Neuronal stem cell (in vitro differentiated cells): ENCODE results near the gene CA12.
"Not testable (repeated sequence)": the region's sequence is repeated elsewhere in the genome, so short reads cannot be mapped to it uniquely, and the experiment has no call there.

Experiments used
- DNase-seq: peaks from one replicate; pipeline ENCODE4 v3.0.0-alpha.2; 2013; ENCODE audit warnings: low spot score
- H2AFZ ChIP-seq: one replicate; pipeline ENCODE4 v1.6.1; 2013; ENCODE audit warnings: mild to moderate bottlenecking, low read length, inconsistent platforms
- H2AK5ac ChIP-seq: 2 replicates; pipeline ENCODE4 v1.6.1; 2013; ENCODE audit warnings: low read depth, mild to moderate bottlenecking, inconsistent platforms, low read length, moderate library complexity, mixed read lengths
- H2BK120ac ChIP-seq: 2 replicates; pipeline ENCODE4 v1.6.1; 2013; ENCODE audit warnings: low read depth, mild to moderate bottlenecking, inconsistent platforms, low read length, moderate library complexity, mixed read lengths
- H2BK12ac ChIP-seq: one replicate; pipeline ENCODE4 v1.6.1; 2013; ENCODE audit warnings: low read length, inconsistent platforms
- H2BK15ac ChIP-seq: 2 replicates; pipeline ENCODE4 v1.6.1; 2013; ENCODE audit warnings: mild to moderate bottlenecking, low read length, inconsistent platforms, mixed read lengths
- H2BK5ac ChIP-seq: one replicate; pipeline ENCODE4 v1.6.1; 2013; ENCODE audit warnings: inconsistent platforms, mild to moderate bottlenecking, low read length, moderate library complexity
- H3K14ac ChIP-seq: one replicate; pipeline ENCODE4 v1.6.1; 2013; ENCODE audit warnings: low read length, inconsistent platforms
- H3K18ac ChIP-seq: 2 replicates; pipeline ENCODE4 v1.6.1; 2013; ENCODE audit warnings: low read length, inconsistent platforms
- H3K23ac ChIP-seq: 2 replicates; pipeline ENCODE4 v1.6.1; 2013; ENCODE audit warnings: low read depth, mild to moderate bottlenecking, mixed read lengths, low read length, inconsistent platforms; ENCODE audit not compliant: poor library complexity
- H3K27ac ChIP-seq: replicated peaks from 3 replicates; pipeline ENCODE4 v1.5.1; 2013; ENCODE audit warnings: low read length, inconsistent platforms
- H3K27me3 ChIP-seq, 3 experiments: 2 replicates each; pipeline ENCODE4 v1.6.1; 2013; ENCODE audit warnings: low read length in 3 of 3, mild to moderate bottlenecking in 2 of 3, inconsistent platforms in 1 of 3, low read depth in 1 of 3, mixed read lengths in 1 of 3, moderate library complexity in 1 of 3; ENCODE audit not compliant: control insufficient read depth in 3 of 3, insufficient read depth in 3 of 3
- H3K36me3 ChIP-seq, 2 donors: replicated peaks in 1 of 2; 2 replicates each; pipeline ENCODE4 v1.6.1; 2013; ENCODE audit warnings: low read length in 2 of 2; ENCODE audit not compliant: control insufficient read depth in 2 of 2, insufficient read depth in 2 of 2
- H3K4ac ChIP-seq: 2 replicates; pipeline ENCODE4 v1.6.1; 2013; ENCODE audit warnings: inconsistent platforms, mild to moderate bottlenecking, low read length, moderate library complexity
- H3K4me1 ChIP-seq, 2 donors: 1 replicate in 1 of 2; 2 replicates in 1 of 2; pipeline ENCODE4 v1.6.1; 2013; ENCODE audit warnings: low read length in 2 of 2, low read depth in 1 of 2; ENCODE audit not compliant: control insufficient read depth in 2 of 2, insufficient read depth in 1 of 2
- H3K4me2 ChIP-seq: one replicate; pipeline ENCODE4 v1.6.1; 2013; ENCODE audit warnings: mild to moderate bottlenecking, low read length, inconsistent platforms; ENCODE audit not compliant: insufficient read depth, poor library complexity, severe bottlenecking
- H3K4me3 ChIP-seq, 2 donors: 2 replicates each; pipeline ENCODE4 v1.5.1; 2013; ENCODE audit warnings: low read length in 2 of 2, mild to moderate bottlenecking in 2 of 2, inconsistent platforms in 1 of 2, moderate library complexity in 1 of 2
- H3K79me1 ChIP-seq: one replicate; pipeline ENCODE4 v1.6.1; 2013; ENCODE audit warnings: low read depth, mild to moderate bottlenecking, inconsistent platforms, low read length, moderate library complexity
- H3K9ac ChIP-seq: one replicate; pipeline ENCODE4 v1.6.1; 2013; ENCODE audit warnings: mild to moderate bottlenecking, low read depth, low read length, inconsistent platforms; ENCODE audit not compliant: poor library complexity
- H3K9me3 ChIP-seq, 2 donors: replicated peaks in 1 of 2; 2 replicates each; pipeline versions ENCODE3 to v1.6.1; 2013; ENCODE audit warnings: low read length in 2 of 2, mild to moderate bottlenecking in 2 of 2, inconsistent platforms in 1 of 2, low read depth in 1 of 2, mixed read lengths in 1 of 2, moderate library complexity in 1 of 2; ENCODE audit not compliant: control insufficient read depth in 2 of 2, insufficient read depth in 1 of 2
- H4K8ac ChIP-seq: one replicate; pipeline ENCODE4 v1.6.1; 2013; ENCODE audit warnings: low read depth, mild to moderate bottlenecking, inconsistent platforms, low read length, moderate library complexity
- H4K91ac ChIP-seq: one replicate; pipeline ENCODE4 v1.6.1; 2013; ENCODE audit warnings: low read length, low read depth, mild to moderate bottlenecking, inconsistent platforms; ENCODE audit not compliant: poor library complexity
- WGBS, 2 donors: extraction: QIAGEN DNeasy Blood & Tissue Kit; methylation state at CpG; one replicate each; pipeline ENCODE4 v1.1.7; 2013; ENCODE audit warnings: missing lambda C conversion rate in 2 of 2, mixed read lengths in 1 of 2; ENCODE audit not compliant: insufficient read length in 2 of 2, insufficient replicate concordance in 1 of 2; ENCODE audit errors: extremely low coverage in 2 of 2; 5-methylcytosine and 5-hydroxymethylcytosine counted together

Gene CA12

DNA sequence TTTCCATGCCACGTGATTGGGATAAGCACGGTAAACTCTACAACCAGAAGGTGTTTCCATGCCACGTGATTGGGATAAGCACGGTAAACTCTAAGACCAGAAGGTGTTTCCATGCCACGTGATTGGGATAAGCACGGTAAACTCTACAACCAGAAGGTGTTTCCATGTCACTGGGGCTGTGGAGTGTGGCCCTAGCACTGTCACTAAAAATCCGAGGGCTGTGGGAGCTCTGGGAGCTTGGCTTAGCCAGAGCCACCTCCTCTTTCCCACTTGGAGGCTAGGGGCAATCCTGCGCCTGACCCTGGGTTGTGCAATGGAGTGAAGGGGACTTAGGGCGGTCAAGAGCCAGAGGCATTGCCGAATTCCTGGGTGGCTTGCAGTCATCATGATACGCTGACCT lies 60.7 kb downstream of the CA12 start:
- H2BK120ac ChIP-seq, H3K27me3 ChIP-seq, H3K4me1 ChIP-seq, H3K79me1 ChIP-seq, H3K23ac ChIP-seq, H3K9me3 ChIP-seq, H3K4me2 ChIP-seq, H4K91ac ChIP-seq, H3K9ac ChIP-seq, DNase-seq, H3K14ac ChIP-seq, H3K4ac ChIP-seq, H2BK5ac ChIP-seq, H3K4me3 ChIP-seq, H3K27ac ChIP-seq, H2BK15ac ChIP-seq, H2BK12ac ChIP-seq, H4K8ac ChIP-seq, H2AFZ ChIP-seq, H3K36me3 ChIP-seq: not testable (repeated sequence)
- H2AK5ac ChIP-seq: peak overlapping the region; percentile 67
- WGBS, 2 donors: no CpG with 5 or more reads among the region's 11 CpGs
- H3K18ac ChIP-seq: peak overlapping the region; percentile 33

GRCh38 chr15:63320446-63320845 lies 61.2 kb downstream of the CA12 start:
- not testable (repeated sequence) for H3K27ac ChIP-seq, H4K8ac ChIP-seq, H2BK5ac ChIP-seq, H3K27me3 ChIP-seq, H3K4ac ChIP-seq, H2AK5ac ChIP-seq, H3K4me3 ChIP-seq, H2AFZ ChIP-seq, H3K36me3 ChIP-seq, H3K14ac ChIP-seq, H3K23ac ChIP-seq, H2BK12ac ChIP-seq, DNase-seq, H3K4me2 ChIP-seq, H3K9me3 ChIP-seq, H3K79me1 ChIP-seq, H3K18ac ChIP-seq, H2BK15ac ChIP-seq, H3K9ac ChIP-seq, H3K4me1 ChIP-seq, H2BK120ac ChIP-seq
- H4K91ac ChIP-seq: peak overlapping the region; percentile 47
- WGBS, 2 donors: no CpG with 5 or more reads among the region's 10 CpGs

GRCh38 chr15:63319065-63319464 lies 62.6 kb downstream of the CA12 start:
- Histone ChIP-seq H3K27ac (no peak overlapping the region), H4K91ac (no peak overlapping the region), H3K36me3 (no peaks in the 10 kb centered on the region), H3K18ac (no peak overlapping the region), H3K9ac (no peak overlapping the region), H2BK5ac (no peak overlapping the region), H3K4me1 (peaks cover 3 to 8% of the 10 kb centered on the region in 2 donors), H3K4ac (no peak overlapping the region), H2AK5ac (no peak overlapping the region), H3K9me3 (no peaks in the 10 kb centered on the region), H4K8ac (no peak overlapping the region), H3K79me1 (no peaks in the 10 kb centered on the region), H3K4me2 (no peak overlapping the region), H3K4me3 (no peak overlapping the region), H3K27me3 (no peaks in the 10 kb centered on the region), H2BK15ac (no peak overlapping the region), H2BK12ac (no peak overlapping the region), H2BK120ac (no peak overlapping the region), H3K23ac (no peak overlapping the region), H2AFZ (no peak overlapping the region), H3K14ac (no peak overlapping the region)
- no CpG with 5 or more reads among the region's 3 CpGs for WGBS, 2 donors
- no peak for DNase-seq

- Histone ChIP-seq H4K91ac (no peak overlapping the region), H2BK120ac (no peak overlapping the region)
Measured at GRCh38 chr15:63318344-63318743, 63.3 kb downstream of the CA12 start.

More at GRCh38 chr15:63318344-63318743, 63.3 kb downstream of the CA12 start:
- Histone ChIP-seq H3K79me1 (no peaks in the 10 kb centered on the region), H2BK12ac (no peak overlapping the region), H3K14ac (no peak overlapping the region), H3K4ac (no peak overlapping the region), H2BK5ac (no peak overlapping the region), H2AK5ac (no peak overlapping the region), H2AFZ (no peak overlapping the region), H3K27ac (no peak overlapping the region), H3K4me3 (no peak overlapping the region), H2BK15ac (no peak overlapping the region), H3K27me3 (no peaks in the 10 kb centered on the region), H4K8ac (no peak overlapping the region), H3K18ac (no peak overlapping the region), H3K9ac (no peak overlapping the region), H3K9me3 (no peaks in the 10 kb centered on the region), H3K36me3 (no peaks in the 10 kb centered on the region), H3K4me1 (peaks cover 0 to 3% of the 10 kb centered on the region in 2 donors), H3K4me2 (no peak overlapping the region), H3K23ac (no peak overlapping the region)
- no CpG with 5 or more reads among the region's 4 CpGs for WGBS, 2 donors
- DNase-seq: no peak
